GM18508 (cell line): ENCODE measurements around the gene LSM14B.
"Not testable (repeated sequence)": the region's sequence is repeated elsewhere in the genome, so short reads cannot be mapped to it uniquely, and the experiment has no call there.

Source experiments
- ATAC-seq: cut with Tn5 transposase; IDR thresholded peaks from one replicate; pipeline ENCODE4 v1.9.1; 2021; ENCODE audit warnings: moderate number of reproducible peaks; ENCODE audit not compliant: insufficient read depth, unreplicated experiment

The LSM14B gene

DNA sequence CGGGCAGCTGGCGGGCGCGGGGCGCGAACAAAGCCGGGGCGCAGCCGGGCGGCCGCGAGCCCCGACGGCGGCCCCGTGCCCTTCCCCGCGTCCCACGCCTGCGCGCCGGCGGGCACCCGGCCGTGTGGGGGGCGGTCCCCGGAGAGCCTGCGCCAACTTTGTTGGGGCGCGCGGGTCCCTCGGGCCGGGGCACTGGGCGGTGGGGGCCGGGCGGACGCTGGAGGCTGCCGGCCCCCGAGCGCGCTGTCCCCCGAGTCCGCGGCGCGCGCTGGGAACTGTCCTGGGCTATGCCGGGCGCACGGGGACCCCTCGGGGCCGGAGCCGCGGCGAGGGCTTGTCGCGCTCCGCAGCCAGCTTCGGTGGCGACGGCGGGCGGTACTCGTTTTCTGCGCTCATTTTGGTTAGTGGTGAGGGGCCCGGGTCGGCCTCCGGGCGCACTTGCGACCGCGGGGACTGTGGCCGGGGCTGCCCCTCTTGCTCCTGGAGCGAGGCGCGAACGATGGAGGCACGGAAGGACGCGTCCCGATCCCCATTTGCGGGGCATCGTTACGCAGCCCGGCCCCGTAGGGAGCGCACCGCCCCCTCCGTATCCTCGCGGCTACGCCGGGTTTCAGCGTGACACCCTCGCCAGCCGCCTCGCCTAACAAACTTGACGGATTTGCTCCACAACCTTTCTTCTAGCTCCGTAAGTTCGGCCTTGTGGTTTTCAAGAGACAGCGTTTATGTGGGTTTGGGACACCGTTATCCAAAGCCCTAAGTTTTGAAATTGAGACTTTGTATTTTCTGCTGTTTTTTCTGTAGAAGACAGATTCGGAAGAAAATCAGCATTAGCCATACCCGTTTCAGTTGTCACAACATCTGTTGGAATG, 21.9 kb downstream of the LSM14B start:
- ATAC-seq: no peak

DNA sequence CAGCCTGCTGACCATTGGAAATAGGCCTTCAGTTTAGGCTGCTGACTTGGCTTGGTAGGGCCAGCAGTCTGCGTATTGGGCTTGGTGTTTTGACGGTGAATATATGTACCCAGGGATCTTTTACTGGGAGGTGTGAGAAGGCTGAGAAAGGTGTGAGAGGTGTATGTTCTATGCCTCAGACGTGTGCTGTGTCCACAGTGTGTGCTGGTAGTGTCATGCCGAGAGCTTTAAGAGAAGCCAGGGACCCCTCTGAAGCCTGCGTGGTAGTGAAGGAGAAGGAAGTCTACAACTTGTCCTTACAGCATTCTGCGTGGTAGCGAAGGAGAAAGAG, 23.4 kb downstream of the LSM14B start:
- no peak for ATAC-seq

DNA sequence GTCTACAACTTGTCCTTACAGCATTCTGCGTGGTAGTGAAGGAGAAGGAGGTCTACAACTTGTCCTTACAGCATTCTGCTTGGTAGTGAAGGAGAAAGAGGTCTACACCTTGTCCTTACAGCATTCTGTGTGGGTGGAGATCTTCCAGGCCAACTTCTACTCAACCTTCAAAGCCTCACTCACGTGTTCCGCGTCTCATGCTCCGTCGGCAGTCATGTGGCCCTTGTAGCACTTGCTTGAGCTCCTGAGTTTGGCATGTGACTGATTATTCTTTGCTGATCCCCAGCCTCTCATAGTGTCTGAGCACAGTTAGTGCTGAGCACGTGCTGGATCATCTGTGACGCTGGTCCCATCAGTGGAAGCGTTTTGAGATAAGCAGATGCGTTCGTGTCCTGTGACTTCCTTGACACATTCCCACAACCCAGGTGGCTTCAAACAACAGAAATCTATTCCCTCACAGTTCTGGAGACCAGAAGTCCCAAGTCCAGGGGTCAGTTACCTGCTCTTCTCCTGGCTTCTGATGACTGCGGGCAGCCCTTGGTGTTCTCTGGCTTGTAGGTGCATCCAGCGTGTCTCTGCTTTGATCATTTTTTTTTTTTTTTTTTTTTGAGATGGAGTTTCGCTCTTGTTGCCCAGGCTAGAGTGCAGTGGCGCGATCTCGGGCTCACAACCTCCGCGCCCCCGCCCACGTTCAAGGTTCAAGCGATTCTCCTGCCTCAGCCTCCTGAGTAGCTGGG, 23.9 kb downstream of the LSM14B start:
- no peak for ATAC-seq

DNA sequence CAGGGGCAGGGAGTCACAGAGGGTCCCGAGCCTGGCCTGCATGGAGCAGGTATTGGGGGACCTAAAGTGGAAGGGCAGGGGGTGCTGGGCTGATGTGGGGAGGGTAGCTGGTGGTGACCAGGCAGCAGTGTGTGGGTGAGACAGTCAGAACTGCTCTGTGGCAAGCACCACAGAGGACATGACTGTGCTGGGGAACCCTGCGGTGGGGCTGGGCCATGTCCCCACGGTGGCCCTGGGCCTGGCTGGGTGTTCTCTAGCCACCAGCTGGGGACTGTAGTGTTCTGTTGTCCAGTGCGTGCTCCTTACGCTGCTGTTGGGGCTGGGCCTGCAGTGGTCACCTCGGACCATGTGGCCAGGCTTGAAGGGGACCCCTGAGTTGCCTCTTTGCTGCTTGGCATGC, 24.9 kb downstream of the LSM14B start:
- ATAC-seq: no peak

DNA sequence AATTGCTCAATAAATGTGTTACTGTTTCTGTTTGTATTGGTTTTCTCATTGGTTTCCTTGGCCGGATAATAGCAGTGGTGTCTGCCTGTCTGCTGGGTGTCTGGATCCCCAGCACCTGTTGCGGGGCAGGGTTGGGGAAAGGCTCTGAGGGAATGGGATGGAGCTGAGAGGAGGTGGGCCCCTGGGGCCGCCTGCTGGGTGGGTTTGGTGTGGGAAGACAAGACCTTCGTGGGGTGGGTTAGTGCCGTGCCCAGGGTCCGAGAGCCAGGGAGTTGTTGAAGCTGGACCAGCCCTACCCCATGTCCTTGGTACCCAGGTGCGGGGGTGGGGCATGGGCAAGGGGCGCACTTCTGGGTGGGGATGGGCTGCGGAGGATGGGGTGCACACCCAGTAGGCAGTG, 25.3 kb downstream of the LSM14B start:
- ATAC-seq: no peak

DNA sequence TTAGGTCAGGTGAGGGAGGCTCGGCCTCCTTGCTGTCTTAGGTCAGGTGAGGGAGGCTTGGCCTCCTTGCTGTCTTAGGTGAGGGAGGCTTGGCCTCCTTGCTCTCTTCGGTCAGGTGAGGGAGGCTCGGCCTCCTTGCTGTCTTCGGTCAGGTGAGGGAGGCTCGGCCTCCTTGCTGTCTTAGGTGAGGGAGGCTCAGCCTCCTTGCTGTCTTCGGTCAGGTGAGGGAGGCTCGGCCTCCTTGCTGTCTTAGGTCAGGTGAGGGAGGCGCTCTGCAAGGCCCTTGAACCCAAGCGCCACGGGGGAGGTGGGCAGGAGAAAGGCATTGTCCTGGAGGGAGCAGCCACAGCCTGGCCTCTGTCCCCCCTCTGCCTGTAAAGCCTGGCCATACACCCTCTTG, 26.1 kb downstream of the LSM14B start:
- ATAC-seq: not testable (repeated sequence)

DNA sequence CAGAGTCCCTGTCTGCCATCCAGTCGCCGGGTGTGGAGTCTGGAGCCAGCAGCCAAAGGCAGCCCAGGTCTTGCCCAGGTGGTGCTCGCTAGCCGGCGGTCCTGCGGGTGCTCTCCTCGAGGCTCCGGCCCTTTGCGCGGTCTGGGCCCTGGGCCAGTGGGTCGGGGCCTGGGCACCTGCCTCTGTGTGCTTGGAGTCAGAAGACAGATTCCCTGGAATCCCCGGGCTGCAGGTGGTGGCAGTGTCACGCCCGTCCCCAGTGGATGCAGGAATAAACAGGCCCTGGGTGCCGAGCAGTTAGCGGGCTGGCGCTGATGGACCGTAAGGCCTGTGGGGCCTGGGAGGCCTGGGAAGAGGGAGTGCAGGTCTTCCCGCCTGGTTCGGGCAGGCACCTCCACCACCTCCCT, 26.6 kb downstream of the LSM14B start:
- ATAC-seq: no peak

DNA sequence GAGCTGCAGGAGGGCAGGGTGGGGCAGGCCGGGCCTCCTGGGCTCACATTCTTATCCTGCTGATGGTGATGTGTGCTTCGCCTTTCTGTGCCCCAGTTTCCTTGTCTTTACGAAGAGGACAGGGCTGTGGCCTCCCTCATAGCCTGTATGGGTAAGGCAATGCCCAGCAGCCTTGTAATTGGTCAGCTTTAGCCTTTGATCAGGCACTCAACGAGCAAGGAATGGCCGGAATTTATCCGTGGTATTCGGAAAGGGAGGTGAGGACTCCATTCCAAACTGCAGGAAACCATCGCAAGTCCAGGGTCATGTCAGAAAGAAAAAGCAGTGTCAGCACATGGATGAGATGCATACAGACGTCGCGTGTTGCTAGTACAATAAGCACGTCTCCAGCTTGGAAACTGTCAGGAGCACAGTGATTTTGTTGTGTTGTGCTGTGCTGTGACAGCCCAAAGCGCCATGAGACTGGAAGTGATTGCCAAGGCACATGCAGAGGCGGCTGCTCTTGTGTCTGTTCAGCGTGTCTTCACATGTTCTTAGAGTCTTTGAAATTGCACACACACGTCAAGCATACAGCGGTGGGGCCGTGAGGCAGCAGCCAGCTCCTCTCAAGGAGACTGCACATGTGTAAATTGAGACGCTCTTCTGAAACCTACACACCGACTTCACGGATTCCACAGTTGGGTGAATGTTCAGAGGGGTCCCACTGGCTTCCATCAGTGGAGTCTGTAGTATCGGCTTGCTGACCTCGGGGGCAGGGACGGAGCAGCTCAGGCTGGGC, 27.4 kb downstream of the LSM14B start:
- no peak for ATAC-seq

DNA sequence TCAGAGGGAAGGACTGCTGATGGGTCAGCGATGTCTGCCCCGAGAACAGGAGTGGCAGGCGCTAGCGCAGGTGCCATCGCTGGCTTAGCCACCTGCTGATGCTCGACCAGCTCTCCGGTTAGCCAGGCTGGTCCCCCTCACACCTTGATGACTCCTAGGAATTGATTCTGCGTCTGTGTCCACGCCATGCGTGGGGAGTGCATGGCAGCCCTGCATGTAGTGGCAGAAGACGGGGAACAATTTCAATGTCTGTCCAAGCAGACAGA, 28.0 kb downstream of the LSM14B start:
- no peak for ATAC-seq

DNA sequence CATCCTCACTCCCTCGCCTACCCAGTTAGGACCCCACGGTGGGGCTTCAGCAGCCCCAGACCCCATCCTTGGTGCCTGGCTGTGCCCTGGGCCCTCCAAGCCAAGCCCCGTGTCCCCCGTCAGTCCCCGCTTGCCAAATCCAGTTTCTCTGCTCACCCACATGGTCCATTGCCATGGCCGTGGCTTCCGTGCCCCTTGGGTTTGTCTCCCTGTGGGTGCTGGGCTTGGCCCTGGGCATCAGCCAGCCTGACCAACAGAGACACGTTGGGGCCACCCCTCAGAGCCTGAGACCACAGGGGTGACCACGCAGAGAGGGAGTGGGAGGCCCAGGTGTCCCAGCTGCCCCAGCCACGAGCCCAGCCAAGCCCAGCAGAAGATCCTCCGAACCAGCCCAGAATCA, 28.9 kb downstream of the LSM14B start:
- ATAC-seq: no peak

DNA sequence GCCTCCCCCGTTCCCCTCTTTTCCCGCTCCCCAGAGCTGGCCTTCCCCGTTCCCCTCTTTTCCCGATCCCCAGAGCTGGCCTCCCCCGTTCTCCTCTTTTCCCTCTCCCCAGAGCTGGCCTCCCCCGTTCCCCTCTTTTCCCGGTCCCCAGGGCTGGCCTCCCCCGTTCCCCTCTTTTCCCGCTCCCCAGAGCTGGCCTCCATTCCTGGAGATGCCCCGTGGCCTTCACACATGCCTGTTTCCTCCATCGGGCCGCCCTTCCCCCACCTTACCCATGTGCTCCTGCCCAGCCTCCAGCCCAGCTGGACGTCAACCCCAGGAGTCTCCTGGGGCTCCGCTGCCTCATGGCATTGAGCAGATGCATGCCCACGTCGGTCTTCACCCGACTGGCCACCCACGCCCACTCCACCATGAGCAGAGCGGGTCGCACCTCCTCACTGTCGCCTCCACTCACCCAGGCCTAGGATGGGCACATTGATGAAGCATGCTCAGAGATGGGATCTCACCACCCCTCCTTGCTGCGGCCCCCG, 29.6 kb downstream of the LSM14B start:
- no peak for ATAC-seq

DNA sequence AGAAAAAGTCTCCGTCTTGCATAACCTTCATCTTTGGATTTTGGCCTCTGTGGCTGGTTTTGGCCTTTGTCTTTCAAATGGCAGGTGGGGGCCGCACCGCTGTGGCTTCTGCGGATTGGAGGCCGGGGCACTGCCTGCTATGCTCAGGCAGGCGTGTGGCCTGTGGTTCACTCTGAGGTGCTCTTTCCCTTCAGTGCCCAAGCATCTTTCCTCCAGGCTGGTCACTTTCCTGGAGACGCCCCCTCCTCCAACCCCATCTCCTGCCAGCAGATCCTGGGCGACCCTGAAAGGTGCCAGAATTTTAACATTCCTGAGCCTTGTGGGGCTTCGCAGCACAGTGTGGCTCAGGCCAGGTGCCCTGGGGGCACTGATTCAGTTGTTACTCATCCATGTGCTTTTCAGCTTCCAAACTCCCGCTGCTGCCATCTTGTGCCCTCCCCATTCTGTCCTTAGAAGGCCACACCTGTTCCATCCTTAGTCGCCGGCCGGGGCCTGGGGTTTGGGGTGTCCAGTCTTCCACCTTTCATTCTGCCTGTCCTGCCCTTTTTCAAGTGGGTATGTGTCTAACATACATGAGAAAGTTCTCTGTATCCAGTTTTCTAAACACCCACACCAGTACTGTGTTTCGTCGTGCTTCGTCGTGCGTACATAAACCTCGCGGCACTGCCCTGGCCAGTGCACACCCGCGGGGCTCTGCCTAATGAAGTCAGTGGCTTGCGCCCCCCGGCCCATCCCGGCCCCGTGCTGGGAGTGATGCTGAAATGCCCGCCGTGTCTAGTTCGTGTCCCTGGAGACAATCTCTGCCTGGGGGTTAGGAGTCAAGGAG, 33.4 kb downstream of the LSM14B start:
- no peak for ATAC-seq

DNA sequence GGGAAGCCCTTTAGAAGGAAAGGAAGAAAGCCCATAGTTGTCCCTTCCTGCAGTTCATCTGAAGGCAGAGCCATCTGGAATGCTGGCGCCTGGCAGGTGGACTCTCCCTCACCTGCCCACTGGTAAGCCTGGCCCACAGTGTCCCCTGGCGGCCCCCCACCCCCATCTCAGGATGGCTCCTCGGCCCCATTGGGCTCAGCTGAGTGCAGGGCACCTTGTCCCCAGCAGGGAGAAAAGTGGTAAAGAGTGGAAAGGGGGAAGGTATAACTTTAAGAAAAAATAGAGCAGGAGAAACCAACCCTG, 33.9 kb downstream of the LSM14B start:
- no peak for ATAC-seq

DNA sequence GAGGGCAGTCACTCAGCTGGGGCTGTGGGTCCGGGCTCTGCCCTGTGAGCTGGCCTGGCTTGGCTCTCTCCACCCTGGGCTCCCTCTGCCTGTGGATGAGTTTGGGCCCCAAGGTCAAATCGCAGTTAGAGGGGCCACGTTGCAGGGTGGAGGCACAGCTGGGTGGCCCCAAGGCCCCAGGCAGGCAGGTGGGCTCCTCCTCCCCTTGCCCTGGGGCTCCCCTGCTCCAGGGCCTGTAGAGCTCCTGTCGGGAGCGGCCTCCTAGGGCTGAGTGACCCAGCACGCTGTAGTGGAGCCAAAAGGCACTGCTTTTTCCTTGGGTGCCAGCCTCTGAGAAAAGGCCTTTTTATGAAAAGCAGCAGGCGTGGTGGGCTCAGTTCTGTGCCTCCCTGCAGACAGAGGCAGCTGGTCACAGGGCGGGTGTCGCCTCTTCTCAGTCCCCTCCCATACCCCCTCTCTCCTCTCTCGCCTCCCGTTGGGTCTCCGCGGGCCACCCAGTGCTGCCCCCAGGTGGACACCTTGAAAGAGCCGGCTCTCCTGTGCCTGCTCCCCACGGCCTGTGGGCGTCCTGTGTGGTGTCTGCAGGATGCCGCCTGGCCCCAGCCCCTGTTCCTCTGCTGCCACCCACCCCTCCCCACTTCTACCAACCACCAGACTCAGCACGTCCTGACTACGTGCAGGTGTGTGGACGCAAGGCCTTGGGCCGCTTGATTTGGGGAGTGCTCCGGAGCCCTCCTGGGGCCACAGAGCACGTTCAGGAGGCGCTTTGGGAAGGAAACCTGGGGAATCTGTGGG, 34.5 kb downstream of the LSM14B start:
- no peak for ATAC-seq

DNA sequence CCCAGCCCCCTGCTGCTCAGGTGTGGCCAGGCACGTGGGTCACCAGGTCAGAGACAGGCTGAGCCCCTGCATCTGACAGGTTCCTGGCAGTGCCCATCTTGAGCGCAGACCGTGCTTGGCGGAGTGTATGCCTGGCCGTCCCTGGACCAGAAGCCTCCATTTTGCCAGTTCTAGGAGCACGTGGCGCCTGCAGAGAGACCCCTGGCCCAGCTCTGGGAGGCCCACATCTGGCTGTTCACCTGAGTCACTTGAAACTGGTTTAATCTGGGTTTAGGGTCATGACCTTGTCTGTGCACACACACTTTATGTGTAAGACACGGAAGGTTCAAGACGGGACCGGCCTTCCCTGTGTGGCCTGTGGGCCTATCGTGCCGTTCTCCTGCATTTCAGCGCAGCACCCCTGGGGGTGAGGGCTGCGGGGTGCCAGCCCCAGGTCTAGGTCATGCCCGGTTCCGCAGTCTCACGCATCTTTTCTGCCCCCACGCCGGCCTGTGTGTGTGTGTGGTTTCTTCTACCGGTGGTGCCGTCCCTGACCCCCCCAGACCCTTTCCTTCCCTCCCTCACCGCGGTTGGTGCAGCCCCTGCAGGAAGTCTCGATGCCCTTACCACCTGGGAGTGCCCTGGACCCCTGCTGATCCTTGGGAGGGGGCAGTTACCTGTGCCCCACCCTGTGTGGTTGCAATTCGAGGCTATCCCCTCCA, 35.3 kb downstream of the LSM14B start:
- no peak for ATAC-seq

DNA sequence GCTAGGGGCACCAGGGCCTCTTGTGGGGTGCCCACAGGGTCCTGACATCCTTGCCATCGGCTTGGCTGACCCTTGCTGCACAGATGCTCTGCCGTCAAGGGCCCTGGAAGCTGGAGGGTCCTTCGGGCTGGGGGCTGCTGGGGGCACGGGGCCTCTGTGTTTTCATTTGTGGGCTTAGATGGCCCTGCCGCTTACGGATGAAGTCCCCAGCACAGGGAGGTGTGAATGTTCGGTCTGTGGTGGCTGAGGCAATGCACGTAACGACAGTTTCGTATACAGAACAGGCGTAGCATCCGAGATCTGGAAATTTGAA, 35.8 kb downstream of the LSM14B start:
- ATAC-seq: no peak

DNA sequence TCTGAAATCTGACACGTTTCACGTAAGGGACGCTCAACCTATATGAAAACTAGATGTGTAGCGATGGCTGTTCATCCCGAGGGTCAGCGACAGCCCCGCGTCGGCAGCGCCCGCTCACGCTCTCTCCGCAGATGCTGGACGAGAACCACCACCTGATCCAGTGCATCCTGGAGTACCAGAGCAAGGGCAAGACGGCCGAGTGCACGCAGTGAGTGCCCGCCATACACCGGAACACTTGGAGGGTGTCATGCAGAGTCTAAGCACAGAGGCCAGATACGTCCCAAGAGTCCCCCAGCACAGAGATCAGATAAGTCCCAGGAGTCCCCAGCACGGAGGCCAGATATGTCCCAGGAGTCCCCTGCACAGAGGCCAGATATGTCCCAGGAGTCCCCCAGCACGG, 36.3 kb downstream of the LSM14B start:
- ATAC-seq: no peak

DNA sequence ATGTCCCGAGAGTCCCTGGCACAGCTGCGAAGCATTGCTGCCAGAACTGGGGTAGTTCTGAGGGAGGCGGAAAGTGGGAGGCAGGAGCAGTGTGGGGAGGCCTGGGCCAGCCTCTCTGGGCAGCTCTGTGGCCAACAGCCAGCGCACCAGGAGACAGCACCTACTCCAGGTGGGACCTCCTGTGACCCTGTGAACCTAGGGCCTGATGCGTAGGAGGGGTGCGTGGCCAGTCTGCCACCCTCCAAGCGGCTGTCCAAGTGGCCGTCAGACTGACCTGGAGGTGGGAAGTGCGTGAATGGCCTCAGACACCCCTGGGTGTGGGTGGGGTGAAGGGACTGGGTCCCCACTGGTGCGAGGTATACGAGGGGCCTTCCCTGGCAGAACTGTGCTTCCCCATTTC, 36.8 kb downstream of the LSM14B start:
- no peak for ATAC-seq

DNA sequence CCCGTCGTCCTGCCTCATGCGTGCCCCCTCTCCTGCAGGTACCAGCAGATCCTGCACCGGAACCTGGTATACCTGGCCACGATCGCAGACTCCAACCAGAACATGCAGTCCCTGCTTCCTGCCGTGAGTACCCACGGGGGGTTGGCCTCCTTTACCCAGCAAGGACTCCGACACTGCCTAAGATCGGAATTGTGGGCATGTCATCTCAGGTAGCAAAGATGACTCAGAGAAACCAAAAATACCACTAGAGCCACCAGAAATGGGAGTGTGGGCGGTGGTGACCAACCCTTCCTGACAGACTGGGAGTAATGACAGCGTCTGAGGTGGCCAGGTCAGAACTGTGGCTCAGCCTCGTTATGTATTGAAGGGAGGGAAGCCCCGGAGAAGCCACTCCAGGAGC, 37.6 kb downstream of the LSM14B start:
- no peak for ATAC-seq
